ENCODE results near the gene SELENOW.

DNA sequence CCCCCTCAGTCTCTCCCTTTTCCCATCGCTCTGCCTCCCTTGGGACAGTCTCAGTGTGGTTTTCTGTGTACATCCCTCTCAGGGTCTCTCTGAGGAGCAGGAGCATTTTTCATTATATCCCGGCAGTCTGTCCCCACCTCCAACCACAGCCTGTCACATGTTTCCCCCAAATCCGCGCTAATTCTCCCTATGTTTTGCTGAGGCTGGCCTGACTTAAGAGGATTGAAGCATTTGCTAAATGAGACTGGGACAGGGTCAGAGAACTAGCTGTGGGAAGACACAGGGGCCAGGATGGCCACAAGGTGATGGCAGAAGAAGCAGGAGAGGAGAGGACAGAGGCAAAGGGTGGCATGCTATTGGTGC, 20.4 kb downstream of the SELENOW start:
- no peak for TF ChIP-seq EP300 (IDR thresholded peaks at IDR 0.05)
- TF ChIP-seq, protein P1, sequence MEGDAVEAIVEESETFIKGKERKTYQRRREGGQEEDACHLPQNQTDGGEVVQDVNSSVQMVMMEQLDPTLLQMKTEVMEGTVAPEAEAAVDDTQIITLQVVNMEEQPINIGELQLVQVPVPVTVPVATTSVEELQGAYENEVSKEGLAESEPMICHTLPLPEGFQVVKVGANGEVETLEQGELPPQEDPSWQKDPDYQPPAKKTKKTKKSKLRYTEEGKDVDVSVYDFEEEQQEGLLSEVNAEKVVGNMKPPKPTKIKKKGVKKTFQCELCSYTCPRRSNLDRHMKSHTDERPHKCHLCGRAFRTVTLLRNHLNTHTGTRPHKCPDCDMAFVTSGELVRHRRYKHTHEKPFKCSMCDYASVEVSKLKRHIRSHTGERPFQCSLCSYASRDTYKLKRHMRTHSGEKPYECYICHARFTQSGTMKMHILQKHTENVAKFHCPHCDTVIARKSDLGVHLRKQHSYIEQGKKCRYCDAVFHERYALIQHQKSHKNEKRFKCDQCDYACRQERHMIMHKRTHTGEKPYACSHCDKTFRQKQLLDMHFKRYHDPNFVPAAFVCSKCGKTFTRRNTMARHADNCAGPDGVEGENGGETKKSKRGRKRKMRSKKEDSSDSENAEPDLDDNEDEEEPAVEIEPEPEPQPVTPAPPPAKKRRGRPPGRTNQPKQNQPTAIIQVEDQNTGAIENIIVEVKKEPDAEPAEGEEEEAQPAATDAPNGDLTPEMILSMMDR (IDR thresholded peaks at IDR 0.05), result no peak
- TF ChIP-seq POLR2A (IDR thresholded peaks at IDR 0.05), result no peak
